Activated T-cell treated with anti-CD3 and anti-CD28 coated beads, Interleukin-2, amount 50 U/mL, for 72 hours (primary cell): ENCODE data around the gene ZNF296. TPM values are rescaled to one million over a fixed set of nuclear protein-coding genes. Genes with fewer than 3 reads are reported as not detected.

Source experiments
- ATAC-seq, 2 donors: fragments of 150-1000 bp; cut with Tn5 transposase; replicated peaks in 1 of 2; 2 replicates each; pipeline ENCODE4 v1.10.0; 2021; ENCODE audit warnings: moderate library complexity in 2 of 2, mild to moderate bottlenecking in 1 of 2
- DNase-seq, 2 donors: peaks; one replicate each; pipeline ENCODE4 v3.0.0; 2021 to 2022; ENCODE audit warnings: mixed read lengths in 1 of 2
- H3K27ac Mint-ChIP-seq: one replicate; pipeline ENCODE4 v1.8.0; 2022; ENCODE audit warnings: mild to moderate bottlenecking, moderate library complexity, mixed read lengths
- H3K27me3 Mint-ChIP-seq: one replicate; pipeline ENCODE4 v1.8.0; 2022; ENCODE audit warnings: low read depth, mixed read lengths
- H3K36me3 Mint-ChIP-seq, 2 donors: one replicate each; pipeline ENCODE4 v1.8.0; 2022; ENCODE audit warnings: mixed read lengths in 2 of 2, mild to moderate bottlenecking in 1 of 2; ENCODE audit not compliant: insufficient read depth in 2 of 2
- H3K4me1 Mint-ChIP-seq: one replicate; pipeline ENCODE4 v1.8.0; 2022; ENCODE audit warnings: low read depth, mixed read lengths
- H3K4me3 Mint-ChIP-seq, 2 donors: one replicate each; pipeline ENCODE4 v1.8.0; 2022; ENCODE audit warnings: mild to moderate bottlenecking in 2 of 2, mixed read lengths in 2 of 2, moderate library complexity in 2 of 2
- H3K9me3 Mint-ChIP-seq, 2 donors: one replicate each; pipeline ENCODE4 v1.8.0; 2022; ENCODE audit warnings: mixed read lengths in 2 of 2
- total RNA-seq, 2 donors: library from RNA; stranded (reverse); gene quantifications; one replicate each; pipeline ENCODE4 v1.2.3, GENCODE V29; 2022

Gene ZNF296
- total RNA-seq, 2 donors from 2014 or later = 5.1 to 5.2 TPM

GRCh38 chr19:45071969-45072790 is 4.1 kb downstream of the ZNF296 start:
- Mint-ChIP-seq H3K27ac (no peak overlapping the region), H3K36me3 (no peaks in the 10 kb centered on the region), H3K27me3 (no peaks in the 10 kb centered on the region), H3K9me3 (no peaks in the 10 kb centered on the region), H3K4me3 (no peak overlapping the region), H3K4me1 (peaks cover 14% of the 10 kb centered on the region)
- DNase-seq (no peak), ATAC-seq (no peak)

- peaks cover 8% of the 10 kb centered on the region for H3K4me1 Mint-ChIP-seq
- ATAC-seq = no peak
- no peaks in the 10 kb centered on the region for H3K36me3 Mint-ChIP-seq
- no peak overlapping the region for H3K4me3 Mint-ChIP-seq
- H3K27ac Mint-ChIP-seq = no peak overlapping the region
- H3K9me3 Mint-ChIP-seq = no peaks in the 10 kb centered on the region
- H3K27me3 Mint-ChIP-seq = no peaks in the 10 kb centered on the region
- no peak for DNase-seq
Observed at GRCh38 chr19:45071545-45071938, 4.7 kb downstream of the ZNF296 start.

- Mint-ChIP-seq H3K9me3 (no peaks in the 10 kb centered on the region), H3K4me3 (no peak overlapping the region)
Observed at GRCh38 chr19:45070861-45071544, 5.3 kb downstream of the ZNF296 start.

GRCh38 chr19:45070214-45070613 is 6.1 kb downstream of the ZNF296 start:
- Mint-ChIP-seq H3K27me3 (no peaks in the 10 kb centered on the region), H3K36me3 (no peaks in the 10 kb centered on the region), H3K4me3 (no peak overlapping the region), H3K9me3 (no peaks in the 10 kb centered on the region), H3K27ac (no peak overlapping the region), H3K4me1 (peaks cover 6% of the 10 kb centered on the region)
- DNase-seq (no peak), ATAC-seq (no peak)

More at GRCh38 chr19:45070861-45071544, 5.3 kb downstream of the ZNF296 start:
- Mint-ChIP-seq H3K27me3 (no peaks in the 10 kb centered on the region), H3K4me1 (peaks cover 6% of the 10 kb centered on the region), H3K27ac (no peak overlapping the region), H3K36me3 (no peaks in the 10 kb centered on the region)
- no peak for DNase-seq
- ATAC-seq = no peak

GRCh38 chr19:45069056-45069455 is 7.2 kb downstream of the ZNF296 start:
- H3K36me3 Mint-ChIP-seq = peaks cover 0 to 2% of the 10 kb centered on the region in 2 donors
- no peak overlapping the region for H3K4me3 Mint-ChIP-seq
- H3K4me1 Mint-ChIP-seq = no peaks in the 10 kb centered on the region
- no peaks in the 10 kb centered on the region for H3K9me3 Mint-ChIP-seq
- H3K27me3 Mint-ChIP-seq = no peaks in the 10 kb centered on the region
- H3K27ac Mint-ChIP-seq = no peak overlapping the region
- no peak for DNase-seq
- no peak for ATAC-seq

GRCh38 chr19:45068041-45068440 is 8.2 kb downstream of the ZNF296 start:
- H3K27ac Mint-ChIP-seq = no peak overlapping the region
- no peaks in the 10 kb centered on the region for H3K4me1 Mint-ChIP-seq
- H3K27me3 Mint-ChIP-seq = no peaks in the 10 kb centered on the region
- DNase-seq (no peak), ATAC-seq (no peak)
- H3K36me3 Mint-ChIP-seq = peaks cover 0 to 5% of the 10 kb centered on the region in 2 donors
- no peak overlapping the region for H3K4me3 Mint-ChIP-seq
- no peaks in the 10 kb centered on the region for H3K9me3 Mint-ChIP-seq

GRCh38 chr19:45066921-45067661 is 9.2 kb downstream of the ZNF296 start:
- Mint-ChIP-seq H3K36me3 (peaks cover 0 to 9% of the 10 kb centered on the region in 2 donors), H3K27me3 (no peaks in the 10 kb centered on the region), H3K27ac (no peak overlapping the region), H3K4me3 (no peak overlapping the region), H3K9me3 (no peaks in the 10 kb centered on the region), H3K4me1 (no peaks in the 10 kb centered on the region)
- no peak for ATAC-seq
- no peak for DNase-seq

- no peak overlapping the region for H3K27ac Mint-ChIP-seq
- peaks cover 4% of the 10 kb centered on the region for H3K4me1 Mint-ChIP-seq
- no peaks in the 10 kb centered on the region for H3K27me3 Mint-ChIP-seq
- H3K36me3 Mint-ChIP-seq = peaks cover 5 to 24% of the 10 kb centered on the region in 2 donors
- no peaks in the 10 kb centered on the region for H3K9me3 Mint-ChIP-seq
- no peak overlapping the region for H3K4me3 Mint-ChIP-seq
- DNase-seq (no peak), ATAC-seq (no peak)
Observed at GRCh38 chr19:45063851-45064801, 12.2 kb downstream of the ZNF296 start.

GRCh38 chr19:45061965-45062364 is 14.3 kb downstream of the ZNF296 start:
- Mint-ChIP-seq H3K27ac (no peak overlapping the region), H3K4me3 (no peak overlapping the region), H3K9me3 (no peaks in the 10 kb centered on the region), H3K27me3 (no peaks in the 10 kb centered on the region), H3K36me3 (peaks cover 5 to 36% of the 10 kb centered on the region in 2 donors), H3K4me1 (peaks cover 4% of the 10 kb centered on the region)
- no peak for ATAC-seq
- DNase-seq = no peak

GRCh38 chr19:45059258-45059965 is 16.9 kb downstream of the ZNF296 start:
- peak; percentile 76 to 85 for DNase-seq
- H3K27me3 Mint-ChIP-seq = no peaks in the 10 kb centered on the region
- H3K4me1 Mint-ChIP-seq = peaks cover 4% of the 10 kb centered on the region
- no peak overlapping the region for H3K27ac Mint-ChIP-seq
- H3K4me3 Mint-ChIP-seq = no peak overlapping the region
- ATAC-seq = peak; percentile 76 to 83
- H3K9me3 Mint-ChIP-seq = no peaks in the 10 kb centered on the region
- H3K36me3 Mint-ChIP-seq = peaks cover 8 to 38% of the 10 kb centered on the region in 2 donors

- ATAC-seq (peak in 1 of 2 donors; percentile 7), DNase-seq (no peak)
- H3K4me1 Mint-ChIP-seq = peaks cover 4% of the 10 kb centered on the region
- H3K4me3 Mint-ChIP-seq = no peak overlapping the region
- H3K27me3 Mint-ChIP-seq = no peaks in the 10 kb centered on the region
- no peak overlapping the region for H3K27ac Mint-ChIP-seq
- H3K9me3 Mint-ChIP-seq = no peaks in the 10 kb centered on the region
- peaks cover 8 to 39% of the 10 kb centered on the region in 2 donors for H3K36me3 Mint-ChIP-seq
Observed at GRCh38 chr19:45058622-45059159, 17.6 kb downstream of the ZNF296 start.
